Motor neuron (in vitro differentiated cells): ENCODE data around the gene TRIM69. TPM values are rescaled to one million over a fixed set of nuclear protein-coding genes. Genes with fewer than 3 reads are reported as not detected.
"Not testable (repeated sequence)": the region's sequence is repeated elsewhere in the genome, so short reads cannot be mapped to it uniquely, and the experiment has no call there.

Source experiments
- ATAC-seq, 8 experiments: fragments of 200-7000 bp; cut with Tn5 transposase; replicated peaks in 6 of 8; 2 replicates each; pipeline ENCODE4 v1.8.0; 2021; ENCODE audit warnings: mild to moderate bottlenecking in 8 of 8, moderate library complexity in 8 of 8
- H3K27ac ChIP-seq, 2 donors: fragments of 250-450 bp; sonication (Bioruptor Pico); 2 replicates each; pipeline ENCODE4 v1.9.0; 2021; ENCODE audit warnings: antibody characterized with exemption in 2 of 2, mild to moderate bottlenecking in 2 of 2, moderate library complexity in 1 of 2
- H3K4me1 ChIP-seq, 2 donors: fragments of 250-450 bp; sonication (Bioruptor Pico); replicated peaks in 1 of 2; 2 replicates each; pipeline ENCODE4 v1.6.1; 2021; ENCODE audit warnings: antibody characterized with exemption in 2 of 2, mild to moderate bottlenecking in 2 of 2, moderate library complexity in 1 of 2
- H3K4me3 ChIP-seq, 5 donors: fragments of 250-450 bp; sonication (Bioruptor Pico); 2 replicates each; pipeline ENCODE4 v1.9.0; 2021; ENCODE audit warnings: antibody characterized with exemption in 5 of 5, mild to moderate bottlenecking in 5 of 5, moderate library complexity in 4 of 5
- WGBS, 10 experiments: fragments of 450-650 bp; shearing (Covaris generic); methylation state at CpG; one replicate each; pipeline ENCODE4 v1.0.0; 2022; 5-methylcytosine and 5-hydroxymethylcytosine counted together
- in situ Hi-C, 9 experiments: fragments of 400-800 bp; cut with MboI; loops; one replicate each; pipeline ENCODE4 v1.15.0; 2021; ENCODE audit warnings: low sequenced_read_pairs in 9 of 9, low pct_unique_long_range_greater_than_20kb in 2 of 9; ENCODE audit not compliant: unreplicated experiment in 9 of 9
- total RNA-seq, 8 experiments: library from RNA; unstranded; fragments of 300-600 nt; gene quantifications; 2 replicates each; pipeline versions ENCODE4 v1.2.3 to v1.2.4, GENCODE V29; 2022

TRIM69 gene
- total RNA-seq, 8 experiments from 2014 or later, result 10.4 to 56.0 (median 17.9) TPM

- 14 to 100% (median 80%) methylated on average over 1 to 5 of the region's 8 CpGs; no CpG with 5 or more reads in 3 of the 10 experiments for WGBS, 10 experiments
- no peak for ATAC-seq
- in situ Hi-C loops, result loop anchor here in 1 of 9 experiments (25.0 kb wide), 1 partner anchor 148 kb away; no protein-coding TSS in a partner anchor
- H3K27ac ChIP-seq, result no peak overlapping the region
- H3K4me1 ChIP-seq, result peaks cover 0 to under 1% of the 10 kb centered on the region in 2 donors
- H3K4me3 ChIP-seq, result no peak overlapping the region
These were observed 697 bp upstream of the TRIM69 start for GRCh38 chr15:44735482-44736180.

- no peak for ATAC-seq
- in situ Hi-C loops, result loop anchor here in 1 of 9 experiments (25.0 kb wide), 1 partner anchor 151 kb away; no protein-coding TSS in a partner anchor
- WGBS, 10 experiments, result 0 to 100% (median 75%) methylated on average over 1 to 3 of the region's 3 CpGs; no CpG with 5 or more reads in 1 of the 10 experiments
- H3K4me3 ChIP-seq, result no peak overlapping the region
- no peaks in the 10 kb centered on the region for H3K4me1 ChIP-seq
- H3K27ac ChIP-seq, result no peak overlapping the region
These were observed 2.1 kb downstream of the TRIM69 start for GRCh38 chr15:44738340-44738984.

- 61 to 100% (median 80%) methylated on average over 1 to 3 of the region's 24 CpGs; no CpG with 5 or more reads in 7 of the 10 experiments for WGBS, 10 experiments
These were observed 3.0 kb downstream of the TRIM69 start for GRCh38 chr15:44739222-44739847.

GRCh38 chr15:44743454-44743853 lies 7.1 kb downstream of the TRIM69 start:
- not testable (repeated sequence) for ATAC-seq, H3K4me1 ChIP-seq, H3K4me3 ChIP-seq, H3K27ac ChIP-seq
- in situ Hi-C loops, result loop anchor here in 1 of 9 experiments (25.0 kb wide), 1 partner anchor 156 kb away; no protein-coding TSS in a partner anchor
- 83 to 100% methylated on average over 1 of the region's 2 CpGs; no CpG with 5 or more reads in 8 of the 10 experiments for WGBS, 10 experiments

More at GRCh38 chr15:44739222-44739847, 3.0 kb downstream of the TRIM69 start:
- H3K27ac ChIP-seq, H3K4me3 ChIP-seq, H3K4me1 ChIP-seq, ATAC-seq: not testable (repeated sequence)
- in situ Hi-C loops, result loop anchor here in 1 of 9 experiments (25.0 kb wide), 1 partner anchor 152 kb away; no protein-coding TSS in a partner anchor

- Histone ChIP-seq H3K4me3 (no peak overlapping the region), H3K27ac (no peak overlapping the region), H3K4me1 (no peaks in the 10 kb centered on the region)
- no peak for ATAC-seq
- 43 to 100% (median 100%) methylated on average over 1 of the region's 1 CpG; no CpG with 5 or more reads in 1 of the 10 experiments for WGBS, 10 experiments
- in situ Hi-C loops, result no loop called here
These were observed 17.0 kb downstream of the TRIM69 start for GRCh38 chr15:44753345-44753744.

- in situ Hi-C loops, result no loop called here
- H3K27ac ChIP-seq, result no peak overlapping the region
- 60 to 100% (median 93%) methylated on average over 1 to 2 of the region's 2 CpGs; no CpG with 5 or more reads in 2 of the 10 experiments for WGBS, 10 experiments
- peaks cover 0 to 4% of the 10 kb centered on the region in 2 donors for H3K4me1 ChIP-seq
- no peak overlapping the region for H3K4me3 ChIP-seq
- ATAC-seq, result no peak
These were observed 26.9 kb downstream of the TRIM69 start for GRCh38 chr15:44763187-44763586.

GRCh38 chr15:44763848-44764247 lies 27.5 kb downstream of the TRIM69 start:
- WGBS, 10 experiments, result 17 to 100% (median 78%) methylated on average over 1 to 3 of the region's 3 CpGs; no CpG with 5 or more reads in 1 of the 10 experiments
- Histone ChIP-seq H3K4me3 (no peak overlapping the region), H3K27ac (no peak overlapping the region), H3K4me1 (peaks cover 0 to 4% of the 10 kb centered on the region in 2 donors)
- in situ Hi-C loops, result no loop called here
- ATAC-seq, result peak in 1 of 8 experiments; percentile 32

GRCh38 chr15:44765036-44765435 lies 28.7 kb downstream of the TRIM69 start:
- Histone ChIP-seq H3K4me3 (no peak overlapping the region), H3K27ac (no peak overlapping the region), H3K4me1 (peaks cover 0 to 4% of the 10 kb centered on the region in 2 donors)
- in situ Hi-C loops, result no loop called here
- ATAC-seq, result no peak
- 0 to 55% (median 0%) methylated on average over 1 to 3 of the region's 3 CpGs; no CpG with 5 or more reads in 3 of the 10 experiments for WGBS, 10 experiments

- WGBS, 10 experiments, result 0 to 100% (median 83%) methylated on average over 1 to 5 of the region's 5 CpGs; no CpG with 5 or more reads in 1 of the 10 experiments
- ATAC-seq, result no peak
- no peak overlapping the region for H3K4me3 ChIP-seq
- no peak overlapping the region for H3K27ac ChIP-seq
- in situ Hi-C loops, result no loop called here
- H3K4me1 ChIP-seq, result no peaks in the 10 kb centered on the region
These were observed 33.2 kb downstream of the TRIM69 start for GRCh38 chr15:44769521-44769920.

GRCh38 chr15:44770715-44771114 lies 34.4 kb downstream of the TRIM69 start:
- H3K4me3 ChIP-seq, H3K27ac ChIP-seq, ATAC-seq, H3K4me1 ChIP-seq, in situ Hi-C loops: not testable (repeated sequence)
- WGBS, 10 experiments, result 0 to 100% (median 75%) methylated on average over 1 to 3 of the region's 5 CpGs; no CpG with 5 or more reads in 2 of the 10 experiments

- no peak overlapping the region for H3K4me3 ChIP-seq
- in situ Hi-C loops, result no loop called here
- 11 to 89% (median 56%) methylated on average over 1 to 4 of the region's 4 CpGs; no CpG with 5 or more reads in 2 of the 10 experiments for WGBS, 10 experiments
- peak; percentile 98 to 100 (median 100) for ATAC-seq
- peaks cover under 1 to 7% of the 10 kb centered on the region in 2 donors for H3K4me1 ChIP-seq
- no peak overlapping the region for H3K27ac ChIP-seq
These were observed 39.6 kb downstream of the TRIM69 start for GRCh38 chr15:44775953-44776352.

GRCh38 chr15:44779761-44780160 lies 43.4 kb downstream of the TRIM69 start:
- H3K27ac ChIP-seq, result no peak overlapping the region
- in situ Hi-C loops, result no loop called here
- H3K4me1 ChIP-seq, result peaks cover 17 to 23% of the 10 kb centered on the region in 2 donors
- 83 to 100% (median 100%) methylated on average over 1 to 2 of the region's 2 CpGs; no CpG with 5 or more reads in 3 of the 10 experiments for WGBS, 10 experiments
- no peak for ATAC-seq
- no peak overlapping the region for H3K4me3 ChIP-seq
